K562 (cell line): ENCODE results near the gene TRAF7. TPM values are rescaled to one million over a fixed set of nuclear protein-coding genes. Genes with fewer than 3 reads are reported as not detected.

Experiments
- ADNP ChIP-seq: fragments of 200-800 bp; sonication (Bioruptor generic); IDR thresholded peaks from 2 replicates; pipeline ENCODE4 v1.6.1; 2016; ENCODE audit warnings: missing genetic modification characterization, missing compliant biosample characterization
- ARID2 ChIP-seq: fragments of 450-650 bp; IDR thresholded peaks from 2 replicates; pipeline ENCODE4 v1.6.1; 2017; ENCODE audit warnings: antibody characterized with exemption, mild to moderate bottlenecking
- BCOR ChIP-seq: fragments of 450-650 bp; IDR thresholded peaks from 2 replicates; pipeline ENCODE4 v1.6.1; 2016
- CC2D1A ChIP-seq: fragments of 450-650 bp; IDR thresholded peaks from 2 replicates; pipeline ENCODE4 v1.6.1; 2017; ENCODE audit warnings: mild to moderate bottlenecking
- ETV1 ChIP-seq: fragments of 450-650 bp; conservative IDR thresholded peaks from 2 replicates; pipeline ENCODE4 v1.6.1; 2016; ENCODE audit warnings: missing genetic modification characterization, control low read depth, low read depth, missing compliant biosample characterization
- FOXM1 ChIP-seq, 2 experiments: fragments of 450-650 bp in 1 of 2; sonication (generic) in 1 of 2; formaldehyde crosslinking in 1 of 2; IDR thresholded peaks; 2 replicates each; pipeline versions ENCODE4 v1.6.1 to v1.9.0; 2017 to 2022; ENCODE audit warnings: low read depth in 2 of 2, mild to moderate bottlenecking in 2 of 2, missing genetic modification reagents in 1 of 2, moderate library complexity in 1 of 2
- HDAC2 ChIP-seq: fragments of 450-650 bp; IDR thresholded peaks from 2 replicates; pipeline ENCODE4 v1.6.1; 2016; ENCODE audit warnings: mild to moderate bottlenecking
- MAZ ChIP-seq, 2 experiments: fragments of 450-650 bp in 1 of 2; sonication (generic) in 1 of 2; formaldehyde crosslinking; IDR thresholded peaks in 1 of 2; conservative IDR thresholded peaks in 1 of 2; 2 replicates each; pipeline versions ENCODE4 v1.4.0 to v1.5.0; 2020; ENCODE audit warnings: mild to moderate bottlenecking in 1 of 2, missing genetic modification reagents in 1 of 2
- POLR2AphosphoS5 ChIP-seq: IDR thresholded peaks from 2 replicates; pipeline ENCODE4 v1.6.1; 2011; ENCODE audit warnings: mild to moderate bottlenecking, low read depth, low read length, moderate library complexity; ENCODE audit not compliant: control insufficient read depth, insufficient read depth
- SREBF1 ChIP-seq: fragments of 150-350 bp; IDR thresholded peaks from 2 replicates; pipeline ENCODE4 v1.6.1; 2014; ENCODE audit warnings: antibody characterized with exemption, low read depth, low read length, borderline replicate concordance
- TFAM ChIP-seq: fragments of 250-450 bp; sonication (Bioruptor Pico); conservative IDR thresholded peaks from 2 replicates; pipeline ENCODE4 v1.5.0; 2021; ENCODE audit warnings: mild to moderate bottlenecking, moderate library complexity
- YY1 ChIP-seq, 3 experiments: IDR thresholded peaks; 2 replicates each; pipeline ENCODE4 v1.6.1; 2011; ENCODE audit warnings: low read length in 2 of 3, mild to moderate bottlenecking in 2 of 3, moderate library complexity in 2 of 3, borderline replicate concordance in 1 of 3, control low read depth in 1 of 3, low read depth in 1 of 3; ENCODE audit not compliant: insufficient read depth in 3 of 3, insufficient replicate concordance in 2 of 3, control insufficient read depth in 1 of 3, insufficient read length in 1 of 3; ENCODE audit errors: extremely low read depth in 1 of 3
- ZNF23 ChIP-seq: fragments of 250-450 bp; sonication (Bioruptor Pico); IDR thresholded peaks from 2 replicates; pipeline ENCODE4 v1.4.0; 2020; ENCODE audit warnings: mild to moderate bottlenecking
- ZSCAN29 ChIP-seq: fragments of 450-650 bp; IDR thresholded peaks from 2 replicates; pipeline ENCODE4 v1.6.1; 2017
- polyA plus RNA-seq, 8 experiments: library from polyadenylated mRNA; depleted of rRNA in 4 of 8; stranded (reverse) in 5 of 8; unstranded in 3 of 8; fragments of >200 nt; fragmentation: Nextera tagmentation in 2 of 8; fragmentation: Illumina TruSeq in 1 of 8; extraction: Ambion mirVana in 2 of 8; extraction: Trizol in 1 of 8; gene quantifications; 2 replicates each; pipeline versions ENCODE4 v1.2.1 to v1.2.3, GENCODE V29; 2011 to 2014; ENCODE audit warnings: inconsistent platforms in 1 of 8, missing spikeins in 1 of 8
- total RNA-seq, 7 experiments: library from RNA; depleted of rRNA in 6 of 7; stranded (reverse); fragments of >200 nt in 6 of 7; fragmentation: Illumina TruSeq in 2 of 7; extraction: Trizol in 2 of 7; gene quantifications; 2 replicates each; pipeline versions ENCODE4 v1.2.1 to v1.2.3, GENCODE V29; 2011 to 2021; ENCODE audit warnings: low replicate concordance in 1 of 7
- TF ChIP-seq, protein P1 (sequence below): fragments of 450-650 bp; IDR thresholded peaks from 2 replicates; pipeline ENCODE4 v1.6.1; 2018; ENCODE audit warnings: mild to moderate bottlenecking, low read depth; ENCODE audit not compliant: partially characterized antibody
- TF ChIP-seq, protein P2 (sequence below), 3 experiments: fragments of 200-800 bp in 1 of 3; sonication (Bioruptor generic) in 1 of 3; sonication (generic) in 1 of 3; formaldehyde crosslinking in 1 of 3; IDR thresholded peaks; 2 replicates each; pipeline versions ENCODE4 v1.6.1 to v1.8.0; 2016 to 2022; ENCODE audit warnings: mild to moderate bottlenecking in 2 of 3, missing compliant biosample characterization in 2 of 3, missing genetic modification characterization in 2 of 3, missing genetic modification reagents in 1 of 3
- TF ChIP-seq, protein P3 (sequence below): sonication (generic); formaldehyde crosslinking; IDR thresholded peaks from 2 replicates; pipeline ENCODE4 v1.8.1; 2023; ENCODE audit warnings: mild to moderate bottlenecking, missing genetic modification reagents
- TF ChIP-seq, protein P4 (sequence below): sonication (generic); formaldehyde crosslinking; IDR thresholded peaks from 2 replicates; pipeline ENCODE4 v1.8.0; 2022; ENCODE audit warnings: missing genetic modification reagents, mild to moderate bottlenecking, moderate library complexity, borderline replicate concordance
- TF ChIP-seq, protein P5 (sequence below): fragments of 250-450 bp; sonication (Bioruptor Pico); IDR thresholded peaks from 2 replicates; pipeline ENCODE4 v1.5.0; 2022; ENCODE audit warnings: mild to moderate bottlenecking

TRAF7 gene
- total and polyA plus RNA-seq, 9 of the 15 experiments (the other 6 are each of a cell fraction or from before 2014, with no cell fraction given), result 1.1 to 113 (median 41.6) TPM

DNA sequence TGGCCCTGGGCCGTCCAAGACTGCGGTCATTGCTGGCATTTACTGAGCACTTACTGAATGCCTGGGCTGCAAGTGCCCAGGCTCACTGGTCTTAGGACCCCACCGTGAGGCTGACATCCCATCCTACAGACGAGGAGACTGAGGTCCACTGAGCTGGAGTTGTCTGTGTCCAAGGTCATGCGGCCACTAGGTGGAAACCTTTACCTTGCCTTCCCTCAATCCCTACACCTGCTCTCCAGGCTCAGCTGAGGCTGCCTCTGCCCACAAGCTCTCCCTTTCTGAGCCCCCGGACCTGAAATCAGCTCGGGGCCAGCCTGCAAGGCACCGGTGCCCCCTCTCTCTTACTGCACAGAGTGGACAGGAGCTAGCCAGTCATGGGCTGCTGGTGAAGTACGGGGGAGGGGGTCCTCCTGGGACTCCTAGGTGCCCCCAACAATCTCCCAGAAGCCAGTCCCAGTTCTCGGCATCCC lies 39.3 kb downstream of the TRAF7 start (continued):
- TF ChIP-seq, protein P1, sequence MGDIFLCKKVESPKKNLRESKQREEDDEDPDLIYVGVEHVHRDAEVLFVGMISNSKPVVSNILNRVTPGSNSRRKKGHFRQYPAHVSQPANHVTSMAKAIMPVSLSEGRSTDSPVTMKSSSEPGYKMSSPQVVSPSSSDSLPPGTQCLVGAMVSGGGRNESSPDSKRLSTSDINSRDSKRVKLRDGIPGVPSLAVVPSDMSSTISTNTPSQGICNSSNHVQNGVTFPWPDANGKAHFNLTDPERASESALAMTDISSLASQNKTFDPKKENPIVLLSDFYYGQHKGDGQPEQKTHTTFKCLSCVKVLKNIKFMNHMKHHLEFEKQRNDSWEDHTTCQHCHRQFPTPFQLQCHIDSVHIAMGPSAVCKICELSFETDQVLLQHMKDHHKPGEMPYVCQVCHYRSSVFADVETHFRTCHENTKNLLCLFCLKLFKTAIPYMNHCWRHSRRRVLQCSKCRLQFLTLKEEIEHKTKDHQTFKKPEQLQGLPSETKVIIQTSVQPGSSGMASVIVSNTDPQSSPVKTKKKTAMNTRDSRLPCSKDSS, result no peak
- TF ChIP-seq, protein P2, sequence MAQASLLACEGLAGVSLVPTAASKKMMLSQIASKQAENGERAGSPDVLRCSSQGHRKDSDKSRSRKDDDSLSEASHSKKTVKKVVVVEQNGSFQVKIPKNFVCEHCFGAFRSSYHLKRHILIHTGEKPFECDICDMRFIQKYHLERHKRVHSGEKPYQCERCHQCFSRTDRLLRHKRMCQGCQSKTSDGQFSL (CRISPR knock-in tag; IDR thresholded peaks at IDR 0.05), result no peak
- TF ChIP-seq, protein P2 (tag; IDR thresholded peaks at IDR 0.05), result no peak
- TF ChIP-seq, protein P3, sequence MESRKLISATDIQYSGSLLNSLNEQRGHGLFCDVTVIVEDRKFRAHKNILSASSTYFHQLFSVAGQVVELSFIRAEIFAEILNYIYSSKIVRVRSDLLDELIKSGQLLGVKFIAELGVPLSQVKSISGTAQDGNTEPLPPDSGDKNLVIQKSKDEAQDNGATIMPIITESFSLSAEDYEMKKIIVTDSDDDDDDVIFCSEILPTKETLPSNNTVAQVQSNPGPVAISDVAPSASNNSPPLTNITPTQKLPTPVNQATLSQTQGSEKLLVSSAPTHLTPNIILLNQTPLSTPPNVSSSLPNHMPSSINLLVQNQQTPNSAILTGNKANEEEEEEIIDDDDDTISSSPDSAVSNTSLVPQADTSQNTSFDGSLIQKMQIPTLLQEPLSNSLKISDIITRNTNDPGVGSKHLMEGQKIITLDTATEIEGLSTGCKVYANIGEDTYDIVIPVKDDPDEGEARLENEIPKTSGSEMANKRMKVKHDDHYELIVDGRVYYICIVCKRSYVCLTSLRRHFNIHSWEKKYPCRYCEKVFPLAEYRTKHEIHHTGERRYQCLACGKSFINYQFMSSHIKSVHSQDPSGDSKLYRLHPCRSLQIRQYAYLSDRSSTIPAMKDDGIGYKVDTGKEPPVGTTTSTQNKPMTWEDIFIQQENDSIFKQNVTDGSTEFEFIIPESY (CRISPR knock-in tag), result peak; percentile 51; the same call in 1 of the 2 replicates
- 0 out of 2 replicates have a peak, but pooled peaks have one; percentile 7 for TF ChIP-seq ETV1
- TF ChIP-seq HDAC2, result peak; percentile 92
- TF ChIP-seq YY1 (IDR thresholded peaks at IDR 0.05; ENCODE audit: borderline replicate concordance in 1 of 3, control insufficient read depth in 1 of 3, extremely low read depth in 1 of 3, insufficient read depth in 3 of 3, insufficient read length in 1 of 3, insufficient replicate concordance in 2 of 3, low read depth in 1 of 3, low read length in 2 of 3), result no peak
- TF ChIP-seq CC2D1A, result peak; percentile 66; the same call in 1 of the 2 replicates
- no peak for TF ChIP-seq ZSCAN29
- TF ChIP-seq ARID2, result peak; percentile 65; the same call in 1 of the 2 replicates
- TF ChIP-seq ZNF23 (CRISPR knock-in tag), result no peak
- TF ChIP-seq TFAM (CRISPR knock-in tag), result no peak
- TF ChIP-seq MAZ (CRISPR knock-in tag; conservative IDR thresholded peaks at IDR 0.05 in 1 of 2, IDR thresholded peaks at IDR 0.05 in 1 of 2), result peak in 1 of 2 experiments; percentile 49; a peak in 1 of 4 replicates
- no peak for TF ChIP-seq FOXM1 (IDR thresholded peaks at IDR 0.05; ENCODE audit: low read depth)
- TF ChIP-seq FOXM1 (CRISPR knock-in tag; IDR thresholded peaks at IDR 0.05; ENCODE audit: low read depth), result no peak
- peak; percentile 48; the same call in 1 of the 2 replicates for TF ChIP-seq ADNP
- no peak for TF ChIP-seq POLR2AphosphoS5
- no peak for TF ChIP-seq SREBF1
- TF ChIP-seq, protein P4, sequence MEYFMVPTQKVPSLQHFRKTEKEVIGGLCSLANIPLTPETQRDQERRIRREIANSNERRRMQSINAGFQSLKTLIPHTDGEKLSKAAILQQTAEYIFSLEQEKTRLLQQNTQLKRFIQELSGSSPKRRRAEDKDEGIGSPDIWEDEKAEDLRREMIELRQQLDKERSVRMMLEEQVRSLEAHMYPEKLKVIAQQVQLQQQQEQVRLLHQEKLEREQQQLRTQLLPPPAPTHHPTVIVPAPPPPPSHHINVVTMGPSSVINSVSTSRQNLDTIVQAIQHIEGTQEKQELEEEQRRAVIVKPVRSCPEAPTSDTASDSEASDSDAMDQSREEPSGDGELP, result peak; percentile 80
- TF ChIP-seq, protein P5, sequence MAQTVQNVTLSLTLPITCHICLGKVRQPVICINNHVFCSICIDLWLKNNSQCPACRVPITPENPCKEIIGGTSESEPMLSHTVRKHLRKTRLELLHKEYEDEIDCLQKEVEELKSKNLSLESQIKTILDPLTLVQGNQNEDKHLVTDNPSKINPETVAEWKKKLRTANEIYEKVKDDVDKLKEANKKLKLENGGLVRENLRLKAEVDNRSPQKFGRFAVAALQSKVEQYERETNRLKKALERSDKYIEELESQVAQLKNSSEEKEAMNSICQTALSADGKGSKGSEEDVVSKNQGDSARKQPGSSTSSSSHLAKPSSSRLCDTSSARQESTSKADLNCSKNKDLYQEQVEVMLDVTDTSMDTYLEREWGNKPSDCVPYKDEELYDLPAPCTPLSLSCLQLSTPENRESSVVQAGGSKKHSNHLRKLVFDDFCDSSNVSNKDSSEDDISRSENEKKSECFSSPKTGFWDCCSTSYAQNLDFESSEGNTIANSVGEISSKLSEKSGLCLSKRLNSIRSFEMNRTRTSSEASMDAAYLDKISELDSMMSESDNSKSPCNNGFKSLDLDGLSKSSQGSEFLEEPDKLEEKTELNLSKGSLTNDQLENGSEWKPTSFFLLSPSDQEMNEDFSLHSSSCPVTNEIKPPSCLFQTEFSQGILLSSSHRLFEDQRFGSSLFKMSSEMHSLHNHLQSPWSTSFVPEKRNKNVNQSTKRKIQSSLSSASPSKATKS, result no peak
- TF ChIP-seq BCOR, result peak; percentile 96
